Panc1 (cell line): ENCODE measurements around the gene RGS4.

Experiments
- POLR2AphosphoS5 ChIP-seq: IDR thresholded peaks from 2 replicates; pipeline ENCODE4 v1.6.1; 2012; ENCODE audit warnings: mild to moderate bottlenecking, low read depth, low read length, moderate library complexity
- TF ChIP-seq, protein P1 (sequence below): fragments of 450-650 bp; IDR thresholded peaks from 2 replicates; pipeline ENCODE4 v1.5.1; 2017; ENCODE audit warnings: mild to moderate bottlenecking

DNA sequence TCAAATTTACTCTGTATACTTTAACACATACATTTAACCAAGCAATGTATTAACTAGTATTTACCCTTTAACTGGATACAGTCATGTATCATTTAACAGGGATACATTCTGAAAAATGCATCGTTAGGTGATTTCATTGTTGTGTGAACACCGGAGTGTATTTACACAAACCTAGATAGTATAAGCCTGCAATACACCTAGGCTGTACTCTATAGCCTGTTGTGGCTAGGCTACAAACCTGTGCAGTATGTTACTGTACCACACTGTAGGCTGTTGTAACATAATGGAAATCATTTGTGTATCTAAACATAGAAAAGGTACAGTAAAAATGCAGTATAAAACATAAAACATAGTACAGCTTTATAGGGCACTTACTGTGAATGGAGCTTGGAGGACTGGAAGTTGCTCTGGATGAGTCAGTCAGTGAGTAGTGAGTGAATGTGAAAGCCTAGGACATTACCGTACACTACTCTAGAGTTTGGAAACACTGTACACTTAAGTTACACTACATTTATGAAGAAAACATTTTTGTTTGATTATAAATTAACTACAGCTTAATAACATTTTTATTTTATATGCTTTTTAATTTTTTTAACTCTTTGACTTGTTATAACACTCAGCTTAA is 21.3 kb downstream of the RGS4 start:
- TF ChIP-seq, protein P1, sequence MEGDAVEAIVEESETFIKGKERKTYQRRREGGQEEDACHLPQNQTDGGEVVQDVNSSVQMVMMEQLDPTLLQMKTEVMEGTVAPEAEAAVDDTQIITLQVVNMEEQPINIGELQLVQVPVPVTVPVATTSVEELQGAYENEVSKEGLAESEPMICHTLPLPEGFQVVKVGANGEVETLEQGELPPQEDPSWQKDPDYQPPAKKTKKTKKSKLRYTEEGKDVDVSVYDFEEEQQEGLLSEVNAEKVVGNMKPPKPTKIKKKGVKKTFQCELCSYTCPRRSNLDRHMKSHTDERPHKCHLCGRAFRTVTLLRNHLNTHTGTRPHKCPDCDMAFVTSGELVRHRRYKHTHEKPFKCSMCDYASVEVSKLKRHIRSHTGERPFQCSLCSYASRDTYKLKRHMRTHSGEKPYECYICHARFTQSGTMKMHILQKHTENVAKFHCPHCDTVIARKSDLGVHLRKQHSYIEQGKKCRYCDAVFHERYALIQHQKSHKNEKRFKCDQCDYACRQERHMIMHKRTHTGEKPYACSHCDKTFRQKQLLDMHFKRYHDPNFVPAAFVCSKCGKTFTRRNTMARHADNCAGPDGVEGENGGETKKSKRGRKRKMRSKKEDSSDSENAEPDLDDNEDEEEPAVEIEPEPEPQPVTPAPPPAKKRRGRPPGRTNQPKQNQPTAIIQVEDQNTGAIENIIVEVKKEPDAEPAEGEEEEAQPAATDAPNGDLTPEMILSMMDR = no peak
- TF ChIP-seq POLR2AphosphoS5 = no peak
